Hippocampal formation (tissue), 2 donors: ENCODE data around the gene ZMYND19.
"Not testable (repeated sequence)": the region's sequence is repeated elsewhere in the genome, so short reads cannot be mapped to it uniquely, and the experiment has no call there.

Experiments
- DNase-seq, 2 donors: peaks; one replicate each; lab custom pipeline; 2025; lab: John Stamatoyannopoulos, UW

Gene ZMYND19

DNA sequence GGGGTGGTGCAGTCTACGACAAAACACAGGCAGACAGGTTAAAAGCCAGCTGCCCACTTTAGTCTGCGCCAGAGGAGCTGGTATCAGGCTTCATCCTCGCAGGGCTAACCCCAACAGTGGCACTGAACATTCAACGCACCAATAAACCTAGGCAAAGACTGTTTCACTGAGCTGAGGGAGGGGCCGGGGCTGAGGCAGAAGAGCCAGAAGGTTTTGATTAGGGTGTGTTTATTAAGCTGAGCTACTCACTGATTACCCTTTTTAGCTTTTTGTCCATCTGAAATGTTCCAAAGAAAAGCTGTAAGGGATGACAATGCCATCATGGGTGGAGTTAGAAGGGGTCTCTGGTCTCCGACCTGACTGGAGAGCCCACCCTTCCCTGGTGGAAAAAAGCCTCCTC is 1.4 kb downstream of the ZMYND19 start:
- no peak for DNase-seq

DNA sequence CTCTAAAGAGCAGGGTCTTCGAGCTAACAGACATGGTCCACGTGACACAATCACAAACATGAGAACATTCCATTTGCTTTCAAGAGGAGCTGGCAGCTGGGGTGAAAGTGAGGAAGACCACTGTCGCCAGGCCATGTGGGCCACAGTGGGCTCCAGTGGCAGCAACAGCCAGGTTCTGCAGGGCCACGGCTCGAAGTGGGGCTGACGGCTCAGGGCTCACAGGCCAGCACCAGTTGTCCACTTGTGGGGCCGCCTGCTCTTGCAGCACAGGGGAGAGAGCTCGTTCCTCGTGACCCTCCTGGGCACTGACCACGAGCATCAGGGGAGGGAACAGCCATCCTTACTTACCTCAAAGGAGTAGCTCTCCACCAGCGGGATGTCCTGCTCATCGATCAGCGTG is 2.0 kb downstream of the ZMYND19 start:
- DNase-seq, result no peak

GRCh38 chr9:137586854-137587253 is 3.5 kb downstream of the ZMYND19 start:
- DNase-seq, result no peak

- DNase-seq, result no peak
Observed at GRCh38 chr9:137583957-137584356, 6.4 kb downstream of the ZMYND19 start.

- no peak for DNase-seq
Observed at GRCh38 chr9:137583347-137583746, 7.0 kb downstream of the ZMYND19 start.

DNA sequence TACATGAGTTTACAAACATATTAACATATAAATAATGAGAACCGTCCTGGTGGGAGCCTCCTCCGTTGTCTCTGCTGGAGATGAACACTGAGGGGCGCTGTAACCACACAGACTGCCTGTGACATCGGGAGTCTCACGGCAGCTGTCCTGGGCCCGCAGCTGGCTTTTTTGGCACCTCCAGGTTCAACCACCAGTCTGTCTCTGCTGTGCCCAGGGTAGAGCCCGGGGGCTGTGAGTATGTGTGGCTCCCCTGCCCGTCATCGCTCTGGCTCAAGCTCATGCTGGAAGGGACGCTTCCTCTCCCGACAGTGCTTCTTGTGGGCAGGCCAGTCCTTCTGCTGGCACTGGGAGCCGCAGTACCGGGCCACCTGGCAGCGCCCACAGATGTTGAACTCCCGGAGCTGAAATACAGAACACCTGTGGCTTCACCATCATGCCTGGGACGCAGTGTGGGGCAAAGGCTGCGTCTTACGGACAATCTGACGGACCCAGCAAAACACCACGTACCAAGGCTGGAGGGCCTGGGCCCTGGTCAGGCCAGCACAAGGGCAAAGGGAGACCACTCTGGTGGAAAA is 7.9 kb downstream of the ZMYND19 start:
- no peak for DNase-seq

DNA sequence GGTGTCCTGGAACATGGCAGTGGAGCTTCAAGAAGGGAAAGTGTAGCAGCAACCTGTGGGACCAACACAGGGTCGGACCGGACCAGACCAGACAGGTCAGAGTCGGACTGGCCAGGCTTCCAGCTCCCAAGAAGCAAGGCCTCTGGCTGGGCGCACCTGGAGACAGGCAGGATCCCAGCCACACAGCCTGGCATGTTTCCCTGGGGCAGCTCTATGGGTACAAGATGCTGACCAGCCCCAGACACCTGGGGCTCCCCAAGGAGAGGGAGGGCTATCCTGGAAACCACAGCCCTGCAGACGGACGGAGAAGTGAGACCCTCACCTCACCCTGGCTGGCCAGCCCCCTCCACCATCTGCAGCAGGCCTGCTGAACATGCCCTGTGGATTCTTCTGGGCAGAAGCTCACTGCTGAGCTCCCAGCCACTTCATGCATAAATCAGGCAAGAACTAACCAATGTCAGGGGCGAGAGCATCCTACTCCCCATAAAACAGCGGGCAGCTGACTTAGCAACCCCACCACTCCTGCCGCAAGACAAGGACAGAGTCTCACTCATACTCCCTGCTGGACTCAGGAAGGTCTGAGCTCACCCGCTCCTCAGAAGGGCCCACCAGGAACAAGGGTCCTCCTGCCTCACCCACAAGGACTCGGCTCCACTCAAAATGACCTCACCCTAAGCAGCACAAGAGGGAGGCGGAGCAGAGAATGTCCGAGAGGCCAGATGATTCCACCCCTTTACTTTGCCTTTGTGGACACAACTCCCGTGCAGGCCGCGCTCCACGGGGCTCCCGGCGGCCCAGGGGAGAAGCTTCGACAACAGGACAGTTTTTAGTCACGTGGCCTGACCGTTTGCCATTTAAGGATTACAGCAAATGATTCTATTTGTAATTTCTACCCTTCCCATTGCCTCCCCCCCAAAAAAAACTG is 8.7 kb downstream of the ZMYND19 start:
- DNase-seq, result no peak

GRCh38 chr9:137580954-137581322 is 9.4 kb downstream of the ZMYND19 start:
- DNase-seq, result no peak

- no peak for DNase-seq
Observed at GRCh38 chr9:137580209-137580953, 9.9 kb downstream of the ZMYND19 start.

- DNase-seq, result no peak
Observed at GRCh38 chr9:137579259-137579604, 11.1 kb downstream of the ZMYND19 start.

DNA sequence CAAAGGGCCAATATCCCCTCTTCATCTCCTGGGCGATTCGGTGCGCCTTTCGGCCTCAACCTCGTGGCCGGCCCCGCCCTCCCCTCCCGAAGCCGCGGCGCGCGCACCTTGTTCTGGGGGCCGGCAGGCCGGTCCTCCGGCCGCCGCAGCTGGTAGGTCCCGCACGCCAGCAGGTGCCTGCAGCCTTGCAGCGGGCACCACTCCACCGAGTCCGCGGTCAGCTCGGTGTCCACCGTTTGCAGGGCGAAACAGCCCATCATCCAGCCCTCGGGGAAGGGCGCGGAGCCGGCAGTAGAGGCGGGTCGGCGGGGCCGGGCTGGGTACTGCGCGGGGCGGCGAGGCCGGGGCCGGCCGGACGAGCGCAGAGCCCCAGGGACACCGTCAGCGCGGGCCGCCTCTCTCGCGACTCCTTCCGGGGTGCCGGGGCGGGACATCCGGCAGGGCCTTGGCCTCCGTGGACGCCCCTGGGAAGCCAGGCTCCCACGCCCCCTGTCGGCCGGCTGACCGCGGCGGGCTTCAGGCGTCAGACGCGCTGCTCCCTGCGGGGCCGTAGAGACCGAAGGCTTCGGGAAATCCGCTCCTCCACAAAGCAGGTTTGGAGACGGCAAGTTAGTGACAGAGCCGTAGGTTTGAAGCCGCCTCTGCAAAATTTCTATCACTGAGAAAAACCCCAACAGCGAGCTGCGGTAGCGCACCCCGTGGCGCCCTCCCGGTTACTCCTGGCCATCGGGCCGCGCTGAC is 11.6 kb downstream of the ZMYND19 start, which contains the start of gene DPH7:
Gene DPH7, minus strand, starts transcription at position 408 of the 741 bp plus-strand sequence. Its CDS starts 148 bp downstream, at position 260.
- peak; percentile 83 to 94 for DNase-seq

- DNase-seq, result no peak
Observed at GRCh38 chr9:137575716-137576411, 14.4 kb downstream of the ZMYND19 start.

GRCh38 chr9:137575364-137575715 is 15.0 kb downstream of the ZMYND19 start:
- peak in 1 of 2 donors; percentile 37 for DNase-seq

DNA sequence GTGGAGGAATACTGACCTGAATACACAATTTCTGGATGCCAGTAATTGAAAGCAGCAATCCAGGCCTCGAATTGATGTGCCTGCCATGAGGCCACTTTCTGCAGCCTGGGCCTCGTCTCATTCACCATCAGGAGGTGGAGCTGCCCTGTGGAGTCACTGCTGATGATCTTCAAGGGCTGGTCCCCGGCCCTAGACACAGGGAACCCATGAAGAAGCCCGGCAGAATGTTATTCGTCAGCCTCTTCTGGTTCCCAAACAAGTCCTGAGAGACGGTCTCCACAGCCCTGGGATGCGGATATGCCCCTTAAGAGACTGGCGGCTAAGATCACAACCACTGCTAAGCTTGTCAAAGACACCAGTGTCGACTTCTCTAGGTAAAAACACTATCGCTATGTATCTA is 16.1 kb downstream of the ZMYND19 start:
- no peak for DNase-seq

DNA sequence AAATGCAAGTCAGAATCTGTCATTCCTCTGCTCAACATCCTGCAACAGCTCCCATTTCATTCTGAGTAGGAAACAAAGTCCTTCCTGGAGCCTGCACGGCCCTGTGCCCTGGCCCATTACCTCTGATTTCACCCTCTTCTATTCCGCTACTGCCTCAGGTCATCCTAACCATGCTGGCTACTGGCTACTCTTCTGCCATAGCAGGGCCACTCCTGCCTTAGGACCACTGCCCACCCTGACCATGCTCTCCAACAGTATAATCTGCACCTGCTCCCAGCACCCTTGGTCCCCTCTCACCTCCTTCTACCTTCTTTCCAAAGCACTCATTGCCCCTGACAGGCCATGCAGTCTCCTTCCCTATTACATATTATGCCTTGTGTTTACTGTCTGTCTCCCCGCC is 19.7 kb downstream of the ZMYND19 start:
- DNase-seq, result no peak

DNA sequence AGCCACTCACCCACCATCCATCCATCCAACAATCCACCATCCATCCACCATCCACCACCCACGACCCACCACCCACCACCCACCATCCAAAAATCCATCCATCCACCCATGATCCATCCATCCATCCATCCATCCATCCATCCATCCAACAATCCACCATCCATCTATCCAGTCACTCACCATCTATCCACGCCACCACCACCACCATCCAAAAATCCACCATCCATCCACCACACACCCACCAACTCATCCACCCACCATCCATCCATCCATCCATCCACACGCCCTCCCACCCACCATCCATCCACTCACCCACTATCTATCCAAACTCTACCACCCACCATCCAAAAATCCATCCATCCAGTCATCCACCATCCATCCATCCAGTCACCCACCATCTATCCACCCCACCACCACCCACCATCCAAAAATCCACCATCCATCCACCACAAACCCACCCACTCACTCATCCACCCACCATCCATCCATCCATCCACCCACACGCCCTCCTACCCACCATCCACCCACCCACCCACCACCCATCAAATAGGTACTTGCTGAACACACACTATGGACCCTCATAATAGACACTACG is 20.6 kb downstream of the ZMYND19 start:
- DNase-seq, result no peak

GRCh38 chr9:137568445-137568844 is 21.9 kb downstream of the ZMYND19 start:
- not testable (repeated sequence) for DNase-seq

DNA sequence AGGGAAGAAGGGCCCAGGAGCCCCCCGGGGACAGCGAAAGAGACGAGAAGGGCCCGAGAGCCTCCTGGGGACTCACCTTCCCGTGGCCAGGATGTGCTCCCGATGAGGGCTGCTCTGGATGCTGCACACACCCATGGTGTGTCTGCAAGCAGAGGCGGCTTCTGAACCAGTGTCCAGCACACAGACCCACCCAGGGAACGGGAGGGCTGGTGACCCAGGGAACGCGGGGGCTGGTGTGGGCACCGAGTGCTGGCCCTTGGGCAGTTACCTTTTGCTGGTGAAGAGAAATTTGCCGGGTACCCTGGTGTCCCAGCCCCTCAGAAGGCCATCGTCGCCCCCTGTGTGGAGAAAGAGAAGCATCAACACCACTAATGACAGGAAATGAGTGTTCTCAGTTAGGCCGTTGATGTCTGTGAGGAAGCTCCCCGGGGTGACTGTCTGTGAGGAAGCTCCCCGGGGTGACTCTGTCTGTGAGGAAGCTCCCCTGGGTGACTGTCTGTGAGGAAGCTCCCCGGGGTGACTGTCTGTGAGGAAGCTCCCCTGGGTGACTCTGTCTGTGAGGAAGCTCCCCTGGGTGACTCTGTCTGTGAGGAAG is 25.4 kb downstream of the ZMYND19 start:
- no peak for DNase-seq

DNA sequence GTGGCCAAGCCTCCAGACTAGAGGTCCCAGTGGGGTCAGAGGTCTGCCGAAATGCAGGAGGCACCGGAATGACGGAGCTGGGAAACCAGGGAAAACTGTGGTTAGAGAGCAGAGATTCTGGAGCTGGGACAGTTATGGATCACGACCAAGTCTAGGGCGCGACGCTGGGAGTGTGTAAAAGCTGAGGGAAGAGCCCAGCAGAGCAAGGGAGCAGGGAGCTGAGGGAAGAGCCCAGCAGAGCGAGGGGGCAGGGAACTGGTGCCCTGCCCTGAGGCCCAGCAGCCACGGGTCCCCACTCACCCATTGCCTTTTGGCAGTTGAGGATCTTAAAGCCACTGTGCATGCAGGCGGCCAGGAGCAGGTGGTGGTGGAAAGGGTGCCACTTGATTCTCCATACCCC is 26.2 kb downstream of the ZMYND19 start:
- no peak for DNase-seq

- DNase-seq, result no peak
Observed at GRCh38 chr9:137558127-137558526, 32.2 kb downstream of the ZMYND19 start.
